ENCODE data around the gene GPR62. TPM values are rescaled to one million over a fixed set of nuclear protein-coding genes. Genes with fewer than 3 reads are reported as not detected.

GPR62 gene
- total RNA-seq, 2 experiments from 2014 or later, result not detected

DNA sequence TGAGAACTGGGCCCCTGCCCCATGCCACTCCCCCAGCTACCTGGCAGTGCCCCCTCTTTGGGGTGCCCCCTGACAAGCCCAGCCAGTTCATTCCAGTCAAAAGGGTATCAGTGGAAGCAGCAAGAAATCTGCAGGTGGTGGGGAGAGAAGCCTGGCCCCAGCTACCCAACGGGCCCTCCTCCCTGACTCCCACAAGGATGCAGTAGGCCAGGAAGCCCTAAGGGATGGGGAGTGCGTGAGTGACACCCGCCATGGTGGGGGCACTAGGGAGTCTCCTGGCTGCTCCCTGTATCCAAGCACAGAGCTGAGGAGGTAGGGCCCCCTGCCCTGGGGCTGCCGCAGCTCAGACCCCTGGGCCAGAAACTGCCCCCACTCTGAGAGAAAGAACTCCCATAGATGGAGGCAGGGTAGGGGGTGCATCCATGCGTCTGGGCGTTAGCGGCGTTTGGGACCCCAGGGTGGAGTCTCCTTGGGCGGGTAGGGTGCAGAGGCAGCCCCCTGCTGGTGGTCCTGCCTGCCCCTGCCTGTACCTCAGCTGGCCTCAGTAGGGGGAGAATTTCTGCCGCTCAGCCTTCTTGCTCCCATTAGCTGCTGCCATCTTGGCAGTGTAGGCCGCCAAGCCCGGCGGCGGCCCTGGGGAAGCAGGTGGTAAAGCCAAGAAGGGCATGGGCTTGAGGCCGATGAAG is 2.5 kb downstream of the GPR62 start:
- Histone ChIP-seq H3K9me2 (ENCODE audit: insufficient read depth, low read length) (no peaks in the 10 kb centered on the region), H4K20me1 (ENCODE audit: insufficient read depth, low read length) (no peaks in the 10 kb centered on the region), H3K9me3 (ENCODE audit: low read length) (no peaks in the 10 kb centered on the region), H3K27ac (ENCODE audit: low read depth, low read length, poor library complexity, severe bottlenecking) (no peak overlapping the region), H3K4me3 (ENCODE audit: low read depth, low read length, poor library complexity, severe bottlenecking) (no peak overlapping the region), H3K4me2 (ENCODE audit: low read length) (no peak overlapping the region), H3K4me1 (ENCODE audit: insufficient read depth, low read length, poor library complexity, severe bottlenecking) (peaks cover 3% of the 10 kb centered on the region), H3K79me2 (ENCODE audit: insufficient read depth, low read depth, low read length) (no peaks in the 10 kb centered on the region), H3K36me3 (ENCODE audit: insufficient read depth, low read length) (no peaks in the 10 kb centered on the region), H2AFZ (ENCODE audit: low read length) (no peak overlapping the region)
- BruUV-seq (replicated peaks), result no TSS peak
- TF ChIP-seq, protein P1, sequence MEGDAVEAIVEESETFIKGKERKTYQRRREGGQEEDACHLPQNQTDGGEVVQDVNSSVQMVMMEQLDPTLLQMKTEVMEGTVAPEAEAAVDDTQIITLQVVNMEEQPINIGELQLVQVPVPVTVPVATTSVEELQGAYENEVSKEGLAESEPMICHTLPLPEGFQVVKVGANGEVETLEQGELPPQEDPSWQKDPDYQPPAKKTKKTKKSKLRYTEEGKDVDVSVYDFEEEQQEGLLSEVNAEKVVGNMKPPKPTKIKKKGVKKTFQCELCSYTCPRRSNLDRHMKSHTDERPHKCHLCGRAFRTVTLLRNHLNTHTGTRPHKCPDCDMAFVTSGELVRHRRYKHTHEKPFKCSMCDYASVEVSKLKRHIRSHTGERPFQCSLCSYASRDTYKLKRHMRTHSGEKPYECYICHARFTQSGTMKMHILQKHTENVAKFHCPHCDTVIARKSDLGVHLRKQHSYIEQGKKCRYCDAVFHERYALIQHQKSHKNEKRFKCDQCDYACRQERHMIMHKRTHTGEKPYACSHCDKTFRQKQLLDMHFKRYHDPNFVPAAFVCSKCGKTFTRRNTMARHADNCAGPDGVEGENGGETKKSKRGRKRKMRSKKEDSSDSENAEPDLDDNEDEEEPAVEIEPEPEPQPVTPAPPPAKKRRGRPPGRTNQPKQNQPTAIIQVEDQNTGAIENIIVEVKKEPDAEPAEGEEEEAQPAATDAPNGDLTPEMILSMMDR (conservative IDR thresholded peaks at IDR 0.05; ENCODE audit: low read length), result no peak
- no peak for TF ChIP-seq EZH2phosphoT487 (IDR thresholded peaks at IDR 0.05; ENCODE audit: borderline replicate concordance, low read depth, low read length)
- DNase-seq (ENCODE audit: low spot score), result no peak
- intact Hi-C loops (cut with micrococcal nuclease; ENCODE audit: unreplicated experiment), result no loop called here
- POLR2A ChIA-PET, result no interaction called here
- CTCF ChIA-PET (ENCODE audit: unreplicated experiment), result no interaction called here

DNA sequence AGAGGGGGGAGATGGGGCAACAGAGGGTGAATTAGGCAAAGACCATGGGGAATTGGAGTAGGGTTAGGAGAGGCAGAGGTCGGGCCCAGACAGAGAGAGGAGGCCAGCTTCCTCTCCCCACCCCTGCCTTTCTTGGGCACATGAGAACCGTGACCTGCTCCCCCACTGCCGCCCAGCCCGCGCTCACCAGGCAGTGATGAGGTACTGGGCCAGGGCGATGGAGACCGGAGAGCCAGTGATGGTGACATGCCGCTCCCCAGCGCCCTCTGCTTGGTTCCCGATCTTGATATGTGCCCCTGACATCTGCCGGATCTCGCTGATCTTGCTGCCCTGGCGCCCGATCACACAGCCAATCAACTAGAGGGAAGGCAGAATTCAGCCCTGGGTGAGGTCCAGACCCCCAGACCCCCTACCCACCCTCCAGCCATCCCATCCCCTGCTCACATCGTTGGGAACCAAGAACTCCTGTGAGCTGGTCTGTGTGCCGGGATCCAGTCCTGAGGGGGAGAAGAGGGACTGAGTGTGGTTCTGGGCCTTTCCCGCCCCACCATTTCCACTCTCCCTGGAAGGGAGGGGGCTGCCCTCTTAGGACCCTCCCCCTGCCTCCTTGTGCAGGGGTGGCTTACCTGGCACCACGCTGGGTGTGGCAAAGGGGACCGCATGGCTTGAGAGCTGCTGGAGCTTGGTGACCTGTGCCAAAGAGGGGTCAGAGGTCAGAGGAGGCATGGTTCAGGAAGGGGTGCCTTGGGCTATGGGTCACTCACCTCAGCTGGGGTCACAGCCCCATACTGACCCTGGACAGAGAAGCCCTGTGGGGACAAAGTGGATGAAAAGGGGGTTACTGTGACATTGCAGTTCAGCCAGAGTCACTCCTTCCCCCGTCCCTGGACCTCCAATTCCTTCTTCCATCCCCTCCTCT is 3.7 kb downstream of the GPR62 start:
- intact Hi-C loops (cut with micrococcal nuclease; ENCODE audit: unreplicated experiment), result no loop called here
- ChIA-PET CTCF (ENCODE audit: unreplicated experiment) (no interaction called here), POLR2A (no interaction called here)
- no peak overlapping the region for H2AFZ ChIP-seq (ENCODE audit: low read length)
- no peak overlapping the region for H3K27ac ChIP-seq (ENCODE audit: low read depth, low read length, poor library complexity, severe bottlenecking)
- H3K9me2 ChIP-seq (ENCODE audit: insufficient read depth, low read length), result no peaks in the 10 kb centered on the region
- no peaks in the 10 kb centered on the region for H3K9me3 ChIP-seq (ENCODE audit: low read length)
- TF ChIP-seq, protein P1 (conservative IDR thresholded peaks at IDR 0.05; ENCODE audit: low read length), result no peak
- no peak for TF ChIP-seq EZH2phosphoT487 (IDR thresholded peaks at IDR 0.05; ENCODE audit: borderline replicate concordance, low read depth, low read length)
- H3K4me3 ChIP-seq (ENCODE audit: low read depth, low read length, poor library complexity, severe bottlenecking), result no peak overlapping the region
- H3K79me2 ChIP-seq (ENCODE audit: insufficient read depth, low read depth, low read length), result no peaks in the 10 kb centered on the region
- H3K4me1 ChIP-seq (ENCODE audit: insufficient read depth, low read length, poor library complexity, severe bottlenecking), result peaks cover 3% of the 10 kb centered on the region
- no peaks in the 10 kb centered on the region for H3K36me3 ChIP-seq (ENCODE audit: insufficient read depth, low read length)
- no peaks in the 10 kb centered on the region for H4K20me1 ChIP-seq (ENCODE audit: insufficient read depth, low read length)
- no peak overlapping the region for H3K4me2 ChIP-seq (ENCODE audit: low read length)
- DNase-seq (ENCODE audit: low spot score), result no peak
- BruUV-seq (replicated peaks), result no TSS peak

All from OCI-LY7 (cell line).